H9 (cell line): ENCODE data around the gene TIPARP. TPM values are rescaled to one million over a fixed set of nuclear protein-coding genes. Genes with fewer than 3 reads are reported as not detected.

Source experiments
- DNase-seq: peaks from one replicate; pipeline ENCODE4 v3.0.0-alpha.2; 2017
- H2AFZ ChIP-seq: one replicate; pipeline ENCODE4 v1.6.1; 2013; ENCODE audit warnings: mild to moderate bottlenecking, low read length, control low read depth, moderate library complexity
- H2AK5ac ChIP-seq: 2 replicates; pipeline ENCODE4 v1.6.1; 2013; ENCODE audit warnings: low read length, control low read depth, mixed read lengths; ENCODE audit not compliant: insufficient read length
- H2BK120ac ChIP-seq: one replicate; pipeline ENCODE4 v1.6.1; 2013; ENCODE audit warnings: low read depth, mild to moderate bottlenecking, low read length, control low read depth, inconsistent platforms; ENCODE audit not compliant: poor library complexity, severe bottlenecking
- H2BK12ac ChIP-seq: 2 replicates; pipeline ENCODE4 v1.6.1; 2013; ENCODE audit warnings: low read length, control low read depth, mixed read lengths, low read depth; ENCODE audit not compliant: insufficient read length
- H2BK15ac ChIP-seq: 2 replicates; pipeline ENCODE4 v1.6.1; 2013; ENCODE audit warnings: low read depth, low read length, control low read depth
- H2BK20ac ChIP-seq: one replicate; pipeline ENCODE4 v1.6.1; 2013; ENCODE audit warnings: low read depth, mild to moderate bottlenecking, low read length, control low read depth, inconsistent platforms; ENCODE audit not compliant: poor library complexity, severe bottlenecking
- H2BK5ac ChIP-seq: 2 replicates; pipeline ENCODE4 v1.6.1; 2013; ENCODE audit warnings: low read length, control low read depth, mixed read lengths; ENCODE audit not compliant: insufficient read length
- H3K14ac ChIP-seq: 2 replicates; pipeline ENCODE4 v1.6.1; 2013; ENCODE audit warnings: low read length, control low read depth; ENCODE audit not compliant: insufficient read depth
- H3K18ac ChIP-seq: 2 replicates; pipeline ENCODE4 v1.6.1; 2013; ENCODE audit warnings: low read depth, mild to moderate bottlenecking, mixed read lengths, low read length, control low read depth; ENCODE audit not compliant: insufficient read length
- H3K23ac ChIP-seq: 2 replicates; pipeline ENCODE4 v1.6.1; 2013; ENCODE audit warnings: low read length, control low read depth, mixed read lengths, low read depth; ENCODE audit not compliant: insufficient read length
- H3K23me2 ChIP-seq: 2 replicates; pipeline ENCODE4 v1.6.1; 2013; ENCODE audit warnings: low read depth, mild to moderate bottlenecking, mixed read lengths, low read length, control low read depth; ENCODE audit not compliant: insufficient read length, poor library complexity, severe bottlenecking
- H3K27ac ChIP-seq: 2 replicates; pipeline ENCODE4 v1.5.1; 2013; ENCODE audit warnings: low read length, control low read depth, mixed read lengths, low read depth; ENCODE audit not compliant: insufficient read length
- H3K27me3 ChIP-seq: 2 replicates; pipeline ENCODE4 v1.6.1; 2013; ENCODE audit warnings: low read length, control low read depth, inconsistent platforms; ENCODE audit not compliant: insufficient read depth
- H3K4ac ChIP-seq: 2 replicates; pipeline ENCODE4 v1.6.1; 2013; ENCODE audit warnings: low read depth, mild to moderate bottlenecking, control low read depth, inconsistent platforms, low read length, moderate library complexity
- H3K4me1 ChIP-seq: 2 replicates; pipeline ENCODE4 v1.6.1; 2013; ENCODE audit warnings: low read length, control low read depth, inconsistent platforms; ENCODE audit not compliant: insufficient read depth
- H3K4me2 ChIP-seq: 2 replicates; pipeline ENCODE4 v1.6.1; 2013; ENCODE audit warnings: low read length, control low read depth, mixed read lengths; ENCODE audit not compliant: insufficient read length, insufficient read depth
- H3K56ac ChIP-seq: 2 replicates; pipeline ENCODE4 v1.6.1; 2013; ENCODE audit warnings: low read depth, mild to moderate bottlenecking, mixed read lengths, low read length, control low read depth; ENCODE audit not compliant: insufficient read length
- H3K79me1 ChIP-seq: 2 replicates; pipeline ENCODE4 v1.6.1; 2013; ENCODE audit warnings: low read depth, mild to moderate bottlenecking, moderate library complexity, low read length, control low read depth, inconsistent platforms; ENCODE audit not compliant: insufficient read depth, poor library complexity, severe bottlenecking
- H3K79me2 ChIP-seq: 2 replicates; pipeline ENCODE4 v1.6.1; 2013; ENCODE audit warnings: low read length, control low read depth, inconsistent platforms; ENCODE audit not compliant: insufficient read depth
- H3K9ac ChIP-seq: 2 replicates; pipeline ENCODE4 v1.6.1; 2013; ENCODE audit warnings: low read length, control low read depth, mixed read lengths; ENCODE audit not compliant: insufficient read length; ENCODE audit errors: extremely low read depth
- H3K9me3 ChIP-seq: one replicate; pipeline ENCODE4 v1.6.1; 2013; ENCODE audit warnings: low read depth, low read length, inconsistent platforms; ENCODE audit not compliant: control insufficient read depth
- H3T11ph ChIP-seq: one replicate; pipeline ENCODE4 v1.6.1; 2013; ENCODE audit warnings: mild to moderate bottlenecking, low read length, control low read depth, inconsistent platforms
- H4K20me1 ChIP-seq: one replicate; pipeline ENCODE4 v1.6.1; 2013; ENCODE audit not compliant: control insufficient read depth, insufficient read length, insufficient read depth
- H4K5ac ChIP-seq: 2 replicates; pipeline ENCODE4 v1.6.1; 2013; ENCODE audit warnings: low read depth, mild to moderate bottlenecking, mixed read lengths, low read length, control low read depth; ENCODE audit not compliant: insufficient read length
- H4K8ac ChIP-seq: replicated peaks from 2 replicates; pipeline ENCODE4 v1.6.1; 2013; ENCODE audit warnings: low read length, control low read depth, mixed read lengths, low read depth; ENCODE audit not compliant: insufficient read length
- H4K91ac ChIP-seq: 2 replicates; pipeline ENCODE4 v1.6.1; 2013; ENCODE audit warnings: low read depth, mild to moderate bottlenecking, moderate library complexity, mixed read lengths, low read length, control low read depth; ENCODE audit not compliant: insufficient read length
- H3K27ac Mint-ChIP-seq, 3 experiments: 2 replicates in 2 of 3; 3 replicates in 1 of 3; pipeline ENCODE4 v1.8.0; 2020 to 2021; ENCODE audit warnings: mixed read lengths in 3 of 3, mild to moderate bottlenecking in 1 of 3, moderate library complexity in 1 of 3
- H3K27me3 Mint-ChIP-seq: 2 replicates; pipeline ENCODE4 v1.8.0; 2021; ENCODE audit warnings: low read depth, mild to moderate bottlenecking, moderate library complexity, mixed read lengths
- H3K36me3 Mint-ChIP-seq, 3 experiments: 2 replicates in 2 of 3; 3 replicates in 1 of 3; pipeline ENCODE4 v1.8.0; 2020 to 2021; ENCODE audit warnings: low read depth in 3 of 3, mixed read lengths in 3 of 3; ENCODE audit not compliant: insufficient read depth in 1 of 3
- H3K4me1 Mint-ChIP-seq, 2 experiments: 2 replicates each; pipeline ENCODE4 v1.8.0; 2020; ENCODE audit warnings: mixed read lengths in 2 of 2
- H3K4me3 Mint-ChIP-seq, 2 experiments: 2 replicates in 1 of 2; 3 replicates in 1 of 2; pipeline ENCODE4 v1.8.0; 2020 to 2021; ENCODE audit warnings: mild to moderate bottlenecking in 2 of 2, mixed read lengths in 2 of 2, moderate library complexity in 1 of 2
- H3K9me3 Mint-ChIP-seq, 2 experiments: 2 replicates in 1 of 2; 3 replicates in 1 of 2; pipeline ENCODE4 v1.8.0; 2020; ENCODE audit warnings: mild to moderate bottlenecking in 2 of 2, mixed read lengths in 2 of 2, moderate library complexity in 1 of 2
- CTCF ChIP-seq: fragments of 200-600 bp; sonication (generic); conservative IDR thresholded peaks from 3 replicates; pipeline ENCODE4 v1.8.0; 2021; ENCODE audit warnings: antibody characterized with exemption, mild to moderate bottlenecking
- WGBS: extraction: QIAGEN DNeasy Blood & Tissue Kit; methylation state at CpG from one replicate; pipeline ENCODE4 v1.1.7; 2013; ENCODE audit warnings: missing lambda C conversion rate, low lambda C conversion rate, mixed read lengths; ENCODE audit not compliant: insufficient read length; ENCODE audit errors: extremely low coverage; 5-methylcytosine and 5-hydroxymethylcytosine counted together
- total RNA-seq: library from RNA; stranded (reverse); gene quantifications from 2 replicates; pipeline ENCODE4 v1.2.1, GENCODE V29; 2021

The TIPARP gene
- total RNA-seq, 1 experiment from 2014 or later = 5.9 TPM

GRCh38 chr3:156637480-156638022 is 36.8 kb upstream of the TIPARP start:
- H4K8ac ChIP-seq = no peak overlapping the region
- Mint-ChIP-seq H3K27ac (no peak overlapping the region), H3K4me3 (no peak overlapping the region)

More at GRCh38 chr3:156637480-156638022, 36.8 kb upstream of the TIPARP start:
- no peak for DNase-seq
- Histone ChIP-seq H3K9ac (no peak overlapping the region), H3K9me3 (no peaks in the 10 kb centered on the region), H3K79me1 (no peaks in the 10 kb centered on the region), H3K27ac (no peak overlapping the region), H3K4me1 (no peaks in the 10 kb centered on the region), H3K23me2 (no peaks in the 10 kb centered on the region), H2AFZ (no peak overlapping the region), H2BK12ac (no peak overlapping the region), H3K4me2 (no peak overlapping the region), H3K23ac (no peak overlapping the region), H2BK5ac (no peak overlapping the region), H3K56ac (no peak overlapping the region), H4K20me1 (no peaks in the 10 kb centered on the region), H2BK20ac (no peak overlapping the region), H3K79me2 (no peaks in the 10 kb centered on the region), H2BK120ac (no peak overlapping the region), H3K14ac (no peak overlapping the region), H4K91ac (no peak overlapping the region), H4K5ac (no peak overlapping the region), H3T11ph (no peak overlapping the region), H2AK5ac (no peak overlapping the region), H3K27me3 (no peaks in the 10 kb centered on the region), H3K18ac (no peak overlapping the region), H3K4ac (no peak overlapping the region), H2BK15ac (no peak overlapping the region)
- TF ChIP-seq CTCF = no peak
- no CpG with 5 or more reads among the region's 3 CpGs for WGBS
- Mint-ChIP-seq H3K36me3 (no peaks in the 10 kb centered on the region), H3K9me3 (no peaks in the 10 kb centered on the region), H3K4me1 (peaks cover under 1 to 2% of the 10 kb centered on the region in 2 experiments; a peak in 3 of 4 replicates), H3K27me3 (no peaks in the 10 kb centered on the region)
